Neural progenitor cell (in vitro differentiated cells): ENCODE data around the gene KCNC3.

Source experiments
- EZH2 ChIP-seq: fragments of 200-600 bp; sonication (generic); IDR thresholded peaks from 2 replicates; pipeline ENCODE4 v1.6.1; 2017; ENCODE audit warnings: antibody characterized with exemption, mild to moderate bottlenecking, moderate library complexity
- EZH2phosphoT487 ChIP-seq: fragments of 200-600 bp; sonication (generic); IDR thresholded peaks from 2 replicates; pipeline ENCODE4 v1.6.1; 2017; ENCODE audit warnings: antibody characterized with exemption
- TF ChIP-seq, protein P1 (sequence below): fragments of 200-600 bp; sonication (generic); IDR thresholded peaks from 2 replicates; pipeline ENCODE4 v1.5.1; 2017; ENCODE audit warnings: antibody characterized with exemption, mild to moderate bottlenecking

DNA sequence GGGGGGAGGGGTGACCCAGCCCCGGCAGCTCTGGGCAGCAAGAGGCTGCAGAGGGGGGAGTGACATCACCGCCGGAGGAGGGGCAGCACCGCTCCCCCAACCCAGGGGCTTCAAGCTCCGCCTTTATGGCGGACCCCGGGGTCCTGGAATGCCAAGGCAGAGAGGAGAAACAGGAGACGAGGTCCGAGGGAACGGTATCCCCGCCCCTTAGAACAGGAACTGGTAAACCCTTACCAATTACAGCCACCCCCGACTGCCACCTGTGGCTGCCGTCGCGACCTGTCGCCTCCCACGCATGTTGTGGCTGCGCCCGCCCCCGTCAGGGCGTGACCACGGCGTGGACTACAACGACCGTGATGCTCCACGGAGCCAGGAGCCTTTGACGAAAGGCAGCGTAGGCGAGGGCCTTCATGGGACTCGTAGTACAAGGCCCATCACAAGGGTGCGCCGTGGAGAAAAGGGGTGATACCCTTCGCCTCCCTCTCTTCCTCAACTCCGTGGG lies 4.1 kb upstream of the KCNC3 start:
- TF ChIP-seq, protein P1, sequence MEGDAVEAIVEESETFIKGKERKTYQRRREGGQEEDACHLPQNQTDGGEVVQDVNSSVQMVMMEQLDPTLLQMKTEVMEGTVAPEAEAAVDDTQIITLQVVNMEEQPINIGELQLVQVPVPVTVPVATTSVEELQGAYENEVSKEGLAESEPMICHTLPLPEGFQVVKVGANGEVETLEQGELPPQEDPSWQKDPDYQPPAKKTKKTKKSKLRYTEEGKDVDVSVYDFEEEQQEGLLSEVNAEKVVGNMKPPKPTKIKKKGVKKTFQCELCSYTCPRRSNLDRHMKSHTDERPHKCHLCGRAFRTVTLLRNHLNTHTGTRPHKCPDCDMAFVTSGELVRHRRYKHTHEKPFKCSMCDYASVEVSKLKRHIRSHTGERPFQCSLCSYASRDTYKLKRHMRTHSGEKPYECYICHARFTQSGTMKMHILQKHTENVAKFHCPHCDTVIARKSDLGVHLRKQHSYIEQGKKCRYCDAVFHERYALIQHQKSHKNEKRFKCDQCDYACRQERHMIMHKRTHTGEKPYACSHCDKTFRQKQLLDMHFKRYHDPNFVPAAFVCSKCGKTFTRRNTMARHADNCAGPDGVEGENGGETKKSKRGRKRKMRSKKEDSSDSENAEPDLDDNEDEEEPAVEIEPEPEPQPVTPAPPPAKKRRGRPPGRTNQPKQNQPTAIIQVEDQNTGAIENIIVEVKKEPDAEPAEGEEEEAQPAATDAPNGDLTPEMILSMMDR, result no peak
- TF ChIP-seq EZH2phosphoT487 (no peak), EZH2 (no peak)
